ENCODE data around the gene GAS2L3.
A peak's percentile ranks its signal among the peaks of the same experiment; 100 is the strongest.
"Not testable (repeated sequence)": the region's sequence is repeated elsewhere in the genome, so short reads cannot be mapped to it uniquely, and the experiment has no call there.

Gene GAS2L3

GRCh38 chr12:100573292-100574186, at the start of gene GAS2L3:
TSS of gene GAS2L3 (plus strand) at chr12:100573684. CDS start at chr12:100594905, 21,221 bp downstream.
- DNase-seq, result peak; percentile 73

DNA sequence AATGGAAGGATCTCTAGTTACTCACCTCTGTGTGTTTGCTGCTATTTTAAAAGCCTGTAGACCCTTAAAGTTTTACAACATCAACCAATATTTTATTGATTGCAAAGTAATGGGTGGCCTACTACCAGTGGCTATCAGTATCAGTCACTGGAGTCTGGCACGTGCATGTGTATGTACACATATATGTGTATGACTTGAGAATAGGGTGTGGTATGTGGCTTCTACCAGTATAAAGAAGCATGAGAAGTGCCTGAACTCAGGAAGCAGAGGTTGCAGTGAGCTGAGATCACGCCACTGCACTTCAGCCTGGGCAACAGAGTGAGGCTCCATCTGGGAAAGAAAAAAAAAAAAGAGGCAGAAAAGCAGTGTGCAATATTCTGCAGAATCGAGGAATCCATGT, 45.5 kb upstream of the GAS2L3 start:
- no peak for DNase-seq

GRCh38 chr12:100528471-100529127, 44.9 kb upstream of the GAS2L3 start:
- no peak for DNase-seq

DNA sequence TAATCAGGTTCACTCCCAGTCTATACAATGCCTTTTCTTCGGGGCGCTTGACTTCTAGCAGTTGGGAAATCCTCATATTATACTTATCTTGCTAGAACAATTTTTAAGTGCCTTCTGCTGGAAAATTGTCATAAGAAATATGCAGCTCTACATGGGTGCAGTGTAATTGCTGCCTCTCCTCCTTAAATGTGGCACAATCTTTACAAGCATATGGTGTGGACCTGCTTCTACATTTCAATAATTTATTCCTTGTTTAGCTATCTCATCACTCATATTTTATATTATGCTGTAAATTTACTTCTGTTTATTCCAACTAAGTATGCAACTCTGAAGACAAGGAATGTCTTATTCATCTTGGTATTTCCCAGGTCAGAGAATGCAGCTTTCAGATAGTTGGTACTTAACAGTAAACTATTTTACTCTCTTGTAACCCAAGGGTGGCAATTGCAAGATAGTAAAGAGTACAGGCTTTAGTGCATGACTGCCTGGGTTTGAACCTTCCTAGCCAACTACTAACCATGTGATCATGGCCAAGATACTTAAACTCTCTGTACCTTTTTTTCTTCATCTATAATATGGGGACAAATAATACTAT, 43.6 kb upstream of the GAS2L3 start:
- DNase-seq, result no peak

- DNase-seq, result no peak
Measured at GRCh38 chr12:100533376-100533775, 40.1 kb upstream of the GAS2L3 start.

- DNase-seq, result no peak
Measured at GRCh38 chr12:100534625-100535227, 38.8 kb upstream of the GAS2L3 start.

DNA sequence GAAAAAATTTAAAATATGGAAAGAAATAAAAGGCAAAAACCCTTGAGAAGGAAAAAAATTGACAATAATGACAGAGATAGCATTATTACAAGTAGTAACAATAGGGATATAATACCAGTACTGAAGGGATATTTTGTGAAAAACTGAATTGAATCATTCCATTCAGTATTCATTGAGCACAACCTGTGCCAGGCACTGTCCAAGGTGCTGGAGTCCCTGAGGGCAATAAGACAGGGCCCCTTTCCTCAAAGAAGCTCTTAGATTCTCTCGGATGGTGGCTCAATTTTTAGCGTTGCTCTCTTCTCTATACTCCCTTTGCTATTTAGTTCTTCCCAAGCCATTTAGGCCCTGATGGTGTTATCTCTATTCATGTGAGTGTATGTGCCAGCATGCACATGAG, 34.3 kb upstream of the GAS2L3 start:
- peak; percentile 33 for DNase-seq

DNA sequence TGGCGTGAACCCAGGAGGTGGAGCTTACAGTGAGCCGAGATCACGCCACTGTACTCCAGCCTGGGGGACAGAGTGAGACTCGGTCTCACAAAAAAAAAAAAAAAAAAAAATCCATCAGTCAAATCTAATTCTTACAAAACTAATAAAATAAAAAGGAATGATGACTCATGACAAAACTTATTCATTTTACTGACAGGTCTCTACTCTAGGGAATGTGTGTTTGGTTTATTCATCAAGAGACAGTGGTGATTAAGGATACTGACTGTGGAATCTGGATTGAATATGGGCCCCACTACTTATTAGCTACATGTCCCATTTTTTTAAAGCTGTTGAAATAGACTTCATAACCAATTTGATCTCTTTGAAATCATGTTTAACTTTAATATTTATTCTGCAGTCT, 29.3 kb upstream of the GAS2L3 start:
- no peak for DNase-seq

GRCh38 chr12:100545092-100545491, 28.4 kb upstream of the GAS2L3 start:
- peak; percentile 22 for DNase-seq

GRCh38 chr12:100553936-100554335, 19.5 kb upstream of the GAS2L3 start:
- DNase-seq, result no peak

- DNase-seq, result peak; percentile 43
Measured at GRCh38 chr12:100554608-100555077, 18.8 kb upstream of the GAS2L3 start.

- no peak for DNase-seq
Measured at GRCh38 chr12:100555722-100556121, 17.8 kb upstream of the GAS2L3 start.

- no peak for DNase-seq
Measured at GRCh38 chr12:100557357-100557756, 16.1 kb upstream of the GAS2L3 start.

DNA sequence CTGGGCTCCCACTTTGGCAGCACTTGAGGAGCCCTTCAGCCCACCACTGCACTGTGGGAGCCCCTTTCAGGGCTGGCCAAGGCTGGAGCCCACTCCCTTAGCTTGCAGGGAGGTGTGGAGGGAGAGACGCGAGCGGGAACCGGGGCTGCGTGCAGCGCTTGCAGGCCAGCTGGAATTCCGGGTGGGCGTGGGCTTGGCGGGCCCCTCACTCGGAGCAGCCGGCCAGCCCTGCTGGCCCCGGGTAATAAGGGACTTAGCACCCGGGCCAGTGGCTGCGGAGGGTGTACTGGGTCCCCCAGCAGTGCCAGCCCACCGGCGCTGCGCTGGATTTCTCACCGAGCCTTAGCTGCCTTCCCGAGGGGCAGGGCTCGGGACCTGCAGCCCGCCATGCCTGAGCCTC, 14.2 kb upstream of the GAS2L3 start:
- DNase-seq, result not testable (repeated sequence)

DNA sequence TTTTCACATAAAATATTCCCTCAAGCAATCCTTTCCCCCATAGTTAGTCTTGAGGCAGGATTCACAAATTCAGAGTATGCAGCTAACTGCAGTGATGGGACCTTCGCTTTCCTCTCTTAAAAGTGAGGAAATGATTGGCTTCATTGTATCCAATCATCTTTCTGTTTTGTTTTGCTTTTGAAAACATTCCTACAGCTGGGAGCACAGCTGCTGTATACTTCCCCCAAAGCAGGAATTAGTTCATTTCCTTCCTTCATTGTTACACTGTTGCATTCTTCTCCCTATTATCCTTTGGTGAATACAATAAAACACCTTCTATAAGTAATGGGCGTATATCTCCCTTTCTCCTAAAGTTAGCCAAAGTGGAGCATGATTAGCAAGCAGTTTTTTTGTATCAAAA, 9.4 kb upstream of the GAS2L3 start:
- DNase-seq, result no peak

DNA sequence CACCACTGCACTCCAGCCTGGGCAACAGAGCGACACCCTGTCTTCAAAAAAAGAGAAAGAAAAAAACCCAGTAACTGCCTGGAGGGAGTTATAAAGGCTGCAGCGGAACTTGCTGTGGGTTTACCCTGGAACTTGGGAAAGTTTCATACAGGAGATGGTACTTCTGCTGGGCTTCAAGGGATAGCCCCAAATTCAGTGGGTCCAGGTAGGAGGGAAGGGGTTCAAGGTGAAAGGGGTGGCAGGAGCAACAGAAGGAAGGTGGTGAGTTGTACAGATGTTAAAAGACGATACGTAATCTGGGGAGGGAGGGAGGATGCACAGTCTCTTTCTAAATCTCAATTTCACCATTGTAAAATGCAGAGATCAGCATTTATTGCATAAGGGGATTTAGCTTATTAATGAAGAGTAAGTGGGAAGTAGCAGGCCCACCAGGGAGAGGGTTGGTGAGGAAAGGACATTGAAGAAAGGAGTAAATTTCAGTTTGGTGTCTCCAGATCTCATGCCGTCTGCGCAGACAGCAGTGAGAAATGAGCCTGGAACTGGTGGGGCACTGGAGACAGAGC, 8.5 kb upstream of the GAS2L3 start:
- no peak for DNase-seq

DNA sequence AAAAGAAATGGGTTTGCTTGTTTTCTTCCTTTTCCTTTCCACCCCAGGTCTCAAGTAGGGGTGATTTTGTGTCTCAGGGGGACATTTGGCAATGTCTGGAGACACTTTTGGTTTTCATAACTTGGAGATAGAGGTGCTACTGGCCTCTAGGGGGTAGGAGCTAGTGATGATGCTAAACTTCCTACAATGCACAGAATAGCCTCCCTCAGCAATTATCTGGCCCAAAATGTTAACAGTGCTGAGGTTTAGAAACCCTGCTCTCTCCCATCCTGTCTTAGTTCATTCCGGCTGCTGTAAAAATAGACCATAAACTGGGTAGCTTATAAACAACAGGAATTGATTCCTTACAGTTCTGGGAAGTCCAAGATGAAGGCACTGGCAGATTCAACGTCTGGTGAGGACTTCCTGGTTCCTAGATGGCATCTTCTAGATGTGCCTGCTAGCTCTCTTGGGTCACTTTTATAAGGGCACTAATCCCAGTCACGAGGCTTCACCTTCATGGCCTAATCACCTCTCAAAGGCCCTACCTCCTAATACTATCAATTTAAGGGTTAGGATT, 7.4 kb upstream of the GAS2L3 start:
- DNase-seq, result no peak

- no peak for DNase-seq
Measured at GRCh38 chr12:100566887-100567637, 6.4 kb upstream of the GAS2L3 start.

DNA sequence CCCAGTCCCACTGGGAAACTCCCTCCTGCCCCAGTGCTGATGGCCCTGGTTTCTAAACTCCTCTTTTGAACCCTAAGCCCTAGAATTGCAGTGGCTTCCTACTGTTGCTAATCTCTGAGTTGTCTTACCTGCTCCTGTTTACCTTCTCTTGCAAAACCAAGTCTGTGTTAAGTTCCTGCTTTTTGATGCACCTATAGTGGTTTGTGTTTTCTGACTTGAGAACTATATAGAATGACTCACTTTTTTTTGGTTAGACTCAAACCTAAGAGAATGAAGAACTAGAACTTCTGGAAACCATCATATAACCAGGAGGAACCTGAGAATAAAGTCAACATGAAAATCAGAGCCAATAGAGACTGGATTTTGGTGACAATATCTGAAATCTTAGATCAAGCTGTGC, 5.5 kb upstream of the GAS2L3 start:
- no peak for DNase-seq

DNA sequence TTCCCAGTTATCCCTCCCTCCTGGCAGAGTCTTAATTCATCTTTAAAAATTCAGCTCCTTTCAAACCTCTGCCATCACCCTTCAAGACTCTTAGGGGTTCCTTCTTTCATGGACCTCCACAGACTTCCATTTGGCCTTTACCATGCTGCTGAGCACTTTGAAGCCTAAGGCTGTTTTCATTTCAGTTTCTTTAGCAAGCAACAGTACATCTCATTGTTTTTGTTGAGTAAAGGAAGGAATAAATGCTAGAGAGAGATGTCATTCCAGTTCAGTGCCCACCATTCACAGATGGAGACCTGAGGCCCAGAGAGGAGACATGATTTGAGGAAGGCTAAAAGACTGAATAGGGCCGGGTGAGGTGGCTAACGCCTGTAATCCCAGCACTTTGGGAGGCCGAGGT, 1.3 kb upstream of the GAS2L3 start:
- no peak for DNase-seq

DNA sequence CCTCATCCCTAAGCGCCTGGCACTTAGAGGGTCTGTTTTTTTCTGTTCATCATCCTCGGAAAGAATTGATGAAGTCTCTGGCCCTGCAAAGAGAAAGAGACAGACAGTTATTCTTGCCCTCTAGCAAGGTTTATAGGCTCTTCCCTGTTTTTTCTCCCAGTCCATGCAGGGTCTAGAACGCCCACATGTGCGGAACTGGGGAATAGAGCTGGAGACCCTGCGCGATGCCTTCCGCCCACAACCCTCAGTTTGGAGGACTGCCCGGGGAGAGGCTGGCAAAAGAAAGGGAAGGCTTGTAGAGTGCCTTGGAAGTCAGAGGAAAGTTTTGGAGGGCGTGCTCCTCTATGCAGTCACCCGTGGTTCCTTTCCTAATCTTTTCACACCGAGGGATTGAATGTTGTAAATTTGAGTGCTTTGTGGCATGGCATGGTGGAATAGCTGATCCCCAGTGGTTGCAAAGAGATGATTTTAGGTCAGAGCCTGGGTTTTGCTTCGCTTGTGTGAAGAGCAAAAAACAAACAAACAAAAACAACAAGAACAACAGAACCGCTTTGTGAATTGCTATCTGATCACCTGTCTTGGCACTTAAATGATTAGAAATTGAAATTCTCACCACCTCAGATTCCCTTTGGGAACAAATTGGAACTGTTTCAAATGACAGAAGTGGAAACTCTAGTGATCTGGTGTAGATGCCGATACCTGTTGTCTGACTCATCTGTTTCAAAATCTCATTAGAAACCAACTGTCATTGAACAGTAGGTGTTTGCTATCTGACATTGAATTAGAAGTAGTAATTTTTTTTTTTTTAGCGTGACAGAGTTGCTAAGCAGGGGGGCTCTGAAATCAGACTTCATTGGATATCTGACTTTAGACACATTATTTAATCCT, 947 bp downstream of the GAS2L3 start:
- DNase-seq, result no peak

All from NCI-H226 (cell line).